ENCODE measurements around the gene CRYL1.

CRYL1 gene, protein sequence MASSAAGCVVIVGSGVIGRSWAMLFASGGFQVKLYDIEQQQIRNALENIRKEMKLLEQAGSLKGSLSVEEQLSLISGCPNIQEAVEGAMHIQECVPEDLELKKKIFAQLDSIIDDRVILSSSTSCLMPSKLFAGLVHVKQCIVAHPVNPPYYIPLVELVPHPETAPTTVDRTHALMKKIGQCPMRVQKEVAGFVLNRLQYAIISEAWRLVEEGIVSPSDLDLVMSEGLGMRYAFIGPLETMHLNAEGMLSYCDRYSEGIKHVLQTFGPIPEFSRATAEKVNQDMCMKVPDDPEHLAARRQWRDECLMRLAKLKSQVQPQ

DNA sequence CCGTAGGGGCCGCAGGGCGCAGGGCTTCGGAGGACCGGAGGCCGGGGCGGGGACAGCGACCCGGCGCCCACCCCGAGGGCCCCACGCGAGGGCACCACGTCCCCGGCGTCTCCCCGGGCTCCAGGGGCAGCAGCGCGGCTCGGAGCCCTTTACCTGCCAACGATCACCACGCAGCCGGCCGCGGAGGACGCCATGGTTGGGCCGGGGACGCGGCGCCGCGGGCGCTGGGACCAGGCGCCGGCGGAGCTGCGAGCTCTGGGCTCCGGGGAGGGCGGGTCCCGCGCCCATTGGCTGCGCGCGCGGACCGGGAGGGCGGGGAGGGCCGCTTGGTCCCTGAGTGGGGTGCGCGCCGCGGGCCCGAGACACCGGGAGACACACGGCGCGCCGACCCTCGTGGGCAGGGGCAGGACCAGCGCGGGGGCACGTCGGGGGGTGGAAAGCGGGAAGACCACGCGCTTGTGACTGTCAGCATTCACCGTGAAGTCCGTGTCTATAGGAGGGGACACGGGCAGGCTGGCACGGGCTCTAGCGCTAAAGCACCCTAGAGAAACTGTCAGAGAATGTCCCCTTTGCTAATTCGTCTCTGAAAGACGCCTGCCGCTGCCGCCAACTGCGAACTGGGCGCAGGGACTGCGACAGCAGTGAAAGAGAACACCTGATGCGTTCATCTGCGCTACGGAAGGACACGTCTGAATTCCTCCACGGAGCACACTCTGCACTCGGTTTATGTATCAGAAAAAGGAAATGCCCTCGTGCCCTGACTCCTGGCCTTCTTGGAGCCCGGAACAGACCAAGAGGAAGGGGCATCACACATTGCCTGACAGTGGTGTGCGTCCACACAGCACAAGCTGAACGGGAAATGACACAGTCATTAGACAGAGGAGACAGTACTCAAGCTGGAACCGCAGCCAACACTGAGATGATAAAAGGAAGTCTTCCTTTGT is at the start of gene CRYL1:
TSS of gene CRYL1 (minus strand) at position 257 of the 944 bp plus-strand sequence. CDS start at position 194, 63 bp downstream.
- peak; percentile 83 for DNase-seq (ENCODE audit: low spot score)

DNA sequence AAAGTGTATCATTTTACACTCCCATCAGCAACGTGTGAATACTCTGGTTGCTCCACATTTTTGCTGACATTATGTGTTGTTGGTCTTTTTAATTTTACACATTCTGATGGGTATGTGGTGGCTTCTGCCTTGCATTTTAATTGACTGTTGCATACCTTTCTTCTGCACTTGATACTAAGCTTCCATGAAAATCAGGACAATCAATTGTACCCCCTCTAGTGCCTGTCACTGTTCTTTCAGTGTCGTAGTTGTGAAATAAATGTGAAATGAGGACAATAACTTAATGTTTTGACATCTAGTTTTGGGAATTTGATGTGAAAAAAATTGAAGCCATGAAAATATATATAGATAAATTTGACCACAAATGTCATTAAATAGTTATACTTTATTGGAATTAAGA is 48.0 kb upstream of the CRYL1 start:
- DNase-seq (ENCODE audit: low spot score), result no peak

DNA sequence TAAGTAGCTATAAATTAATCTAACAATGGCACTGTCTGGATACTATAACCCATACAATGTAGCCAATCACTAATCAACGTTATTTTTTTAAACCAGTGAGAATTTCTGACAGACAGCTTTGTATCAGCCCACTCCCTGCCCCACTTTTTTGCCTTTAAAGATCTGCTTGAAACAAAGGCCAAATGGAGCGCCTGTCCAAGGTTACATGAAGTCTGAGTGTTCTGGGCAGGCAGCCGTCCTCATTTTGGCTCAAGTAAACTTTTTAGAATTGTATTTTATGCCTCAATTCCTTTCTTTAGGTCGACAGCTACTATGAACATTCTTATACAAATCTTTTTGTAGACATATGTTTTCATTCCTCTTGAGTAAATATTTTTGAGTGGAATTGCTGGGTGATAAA is 47.5 kb upstream of the CRYL1 start:
- no peak for DNase-seq (ENCODE audit: low spot score)

DNA sequence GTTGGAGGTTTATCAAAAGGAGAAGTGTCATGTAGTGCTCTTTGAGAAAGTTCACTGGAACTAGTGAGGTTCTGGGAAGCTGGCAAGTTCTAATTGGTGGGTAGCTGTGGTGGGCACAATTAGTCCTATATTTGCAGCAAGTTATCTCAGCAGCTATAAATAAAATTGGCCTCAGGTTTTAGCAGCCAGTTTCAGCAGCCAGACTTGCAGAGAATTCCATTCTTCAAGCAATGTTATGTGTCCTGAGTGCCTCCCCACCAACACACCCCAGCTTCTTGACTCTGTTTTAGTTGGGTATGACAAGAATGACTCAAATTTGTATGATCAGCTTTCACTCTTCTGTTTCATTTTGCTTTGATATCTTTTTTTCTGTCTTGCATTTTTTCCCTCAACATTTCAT is 46.0 kb upstream of the CRYL1 start:
- DNase-seq (ENCODE audit: low spot score), result no peak

DNA sequence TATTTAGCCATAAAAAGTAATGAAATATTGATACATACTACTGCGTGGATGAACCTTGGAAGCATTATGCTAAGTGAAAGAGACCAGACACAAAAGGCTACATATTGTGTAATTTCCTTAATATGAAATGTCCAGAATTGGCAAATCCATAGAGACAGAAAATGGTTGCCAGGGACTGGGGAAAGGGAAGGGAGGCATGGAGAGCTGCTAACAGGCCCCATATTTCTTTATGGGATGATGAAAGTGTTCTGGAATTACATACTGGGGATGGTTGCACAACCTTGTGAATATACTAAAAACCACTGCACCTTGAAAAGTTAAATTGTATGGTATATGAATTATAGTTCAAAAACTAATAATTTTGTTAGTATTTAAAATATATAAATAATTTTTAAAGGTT is 44.9 kb upstream of the CRYL1 start:
- DNase-seq (ENCODE audit: low spot score), result no peak

DNA sequence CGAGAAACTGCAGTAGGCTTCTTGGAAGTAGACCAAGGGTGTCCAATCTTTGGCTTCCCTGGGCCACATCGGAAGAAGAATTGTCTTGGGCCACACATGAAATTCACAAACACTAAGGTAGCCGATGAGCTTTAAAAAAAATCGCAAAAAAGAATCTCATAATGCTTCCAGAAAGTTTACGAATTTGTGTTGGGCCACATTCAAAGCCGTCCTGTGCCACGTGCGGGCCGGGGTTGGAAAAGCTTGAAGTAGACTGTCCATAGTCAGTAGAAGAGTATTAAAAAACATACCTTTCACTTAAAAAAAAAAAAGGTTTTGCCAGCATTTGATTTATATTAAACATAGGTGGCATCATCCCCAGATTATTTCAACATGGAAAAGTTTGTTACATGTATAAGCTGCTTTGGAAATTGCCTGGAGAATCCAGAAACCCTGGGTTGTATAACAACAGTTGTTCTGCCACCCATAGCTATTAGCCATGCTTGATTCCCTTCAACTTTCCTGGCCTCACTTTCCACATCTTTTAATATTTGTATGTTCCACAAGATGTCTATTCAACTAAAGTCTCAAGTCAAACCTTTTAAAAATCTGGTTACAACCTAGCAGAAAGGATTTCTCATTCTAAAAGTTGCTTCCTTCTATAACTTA is 42.3 kb upstream of the CRYL1 start:
- no peak for DNase-seq (ENCODE audit: low spot score)

DNA sequence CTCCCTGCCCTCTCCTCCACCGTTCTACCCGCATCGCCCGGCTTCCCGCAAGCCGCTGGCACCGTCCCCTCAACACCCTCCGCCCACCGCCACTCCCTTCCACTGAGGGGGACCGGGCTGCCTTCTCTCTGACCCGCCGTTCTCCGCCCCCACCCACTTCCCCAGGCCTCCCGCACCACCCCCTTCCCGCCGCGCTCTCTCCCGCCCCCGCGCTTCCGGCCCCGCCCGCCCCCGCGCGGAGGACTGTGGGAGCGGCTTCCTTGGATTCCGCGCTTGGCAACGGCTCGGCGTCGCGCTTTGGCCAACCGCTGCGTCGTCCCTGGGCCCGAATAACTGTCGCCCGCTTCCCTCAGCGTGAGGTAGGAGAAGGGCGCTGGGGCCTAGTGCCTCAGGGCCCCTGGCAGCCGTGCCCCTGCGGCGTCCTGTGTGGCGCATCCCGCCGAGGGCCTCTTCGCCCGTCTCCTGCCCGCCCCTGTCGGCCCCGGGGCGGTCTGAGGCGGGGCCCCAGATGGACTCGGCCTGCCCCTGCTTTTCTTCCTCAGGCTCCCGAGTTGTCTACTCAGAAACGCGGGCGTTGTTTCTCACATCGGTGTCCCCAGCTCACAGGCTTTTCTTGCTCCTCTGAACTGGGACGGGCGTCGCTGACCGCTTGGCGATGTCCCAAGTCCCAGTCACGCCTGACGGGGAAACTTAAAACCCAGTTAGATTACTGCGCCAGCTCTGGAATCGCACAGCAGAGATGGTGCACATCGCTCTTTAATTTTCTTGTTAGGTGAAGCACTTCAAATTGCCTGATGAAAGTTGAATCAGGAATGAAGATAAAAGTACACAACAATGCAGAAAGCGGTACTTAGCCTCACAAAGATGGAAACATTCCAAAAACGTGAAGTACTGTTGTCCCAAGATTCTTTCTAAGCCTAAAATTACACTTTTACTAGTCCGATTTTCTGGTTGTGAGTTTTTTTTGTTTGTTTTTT is 41.5 kb upstream of the CRYL1 start, which contains the start of gene IFT88:
TSS of gene IFT88 (plus strand) at position 260 of the 977 bp plus-strand sequence. CDS start 7,229 bp downstream, outside the sequence.
- DNase-seq (ENCODE audit: low spot score), result peak; percentile 93

DNA sequence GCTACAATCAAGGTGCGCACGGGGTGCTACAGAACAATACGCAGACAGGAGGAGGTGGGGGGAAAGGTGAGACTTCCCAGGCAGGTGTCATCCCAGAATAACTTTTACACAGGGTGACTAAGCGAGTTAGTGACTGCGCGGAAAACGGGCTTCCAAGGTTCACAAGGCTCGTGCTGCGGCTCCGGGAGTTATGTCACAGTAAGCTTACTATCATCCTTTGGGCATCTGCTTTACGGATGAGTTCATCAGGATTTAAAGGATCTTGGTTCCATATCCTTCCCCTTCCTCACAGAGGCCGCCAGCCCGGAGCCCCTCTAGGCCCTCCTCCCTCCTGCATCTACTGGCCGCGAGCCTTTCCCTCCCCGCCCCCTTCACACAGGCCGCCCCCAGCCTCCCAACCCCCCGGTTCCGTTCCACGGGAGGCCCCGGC is 40.8 kb upstream of the CRYL1 start:
- peak; percentile 94 for DNase-seq (ENCODE audit: low spot score)

DNA sequence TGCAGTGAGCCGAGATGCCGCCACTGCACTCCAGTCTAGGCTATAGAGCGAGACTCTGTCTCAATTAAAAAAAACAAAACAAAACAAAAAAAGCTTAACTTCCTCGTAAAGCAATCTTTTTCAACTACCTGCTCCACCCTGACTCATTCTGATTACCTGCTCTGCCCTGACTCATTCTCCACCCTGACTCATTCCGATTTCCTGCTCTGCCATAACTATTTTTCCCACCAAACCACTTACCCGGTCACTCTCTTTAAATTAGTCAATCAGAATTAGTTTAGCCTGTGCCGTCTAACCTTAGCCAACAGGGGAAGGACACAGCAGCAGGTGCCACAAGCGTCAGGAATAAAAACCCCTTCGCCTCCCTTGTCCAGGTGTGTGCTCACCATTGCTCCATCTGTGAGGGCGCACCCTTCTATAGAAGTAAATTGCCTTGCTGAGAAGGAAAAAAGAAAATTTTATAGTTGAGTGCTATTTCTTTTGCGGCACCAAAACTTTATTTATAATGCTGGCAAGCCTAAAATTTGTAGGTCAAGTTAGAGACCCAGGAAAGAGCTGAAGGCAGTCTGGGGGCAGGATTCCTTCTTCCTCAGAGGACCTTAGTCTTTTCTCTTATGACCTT is 39.6 kb upstream of the CRYL1 start:
- DNase-seq (ENCODE audit: low spot score), result no peak

DNA sequence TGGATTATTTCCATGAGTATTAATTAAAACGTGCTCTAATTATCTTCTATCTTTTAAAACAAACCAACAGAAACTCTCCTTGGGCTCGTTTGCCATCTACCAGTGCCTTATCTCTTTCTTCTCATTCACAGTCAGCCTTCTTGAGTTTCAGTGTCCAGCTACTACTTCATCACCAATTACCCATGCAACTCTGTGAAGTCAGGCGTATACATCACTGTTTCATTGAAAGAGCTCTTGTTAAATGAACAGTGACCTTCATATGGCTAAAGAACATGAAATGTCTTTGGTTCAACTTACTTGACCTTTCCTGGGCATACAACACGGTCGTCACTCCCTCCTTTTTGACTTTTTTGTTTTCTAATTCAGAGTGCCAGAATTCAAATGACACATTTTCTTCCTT is 36.1 kb upstream of the CRYL1 start:
- no peak for DNase-seq (ENCODE audit: low spot score)

DNA sequence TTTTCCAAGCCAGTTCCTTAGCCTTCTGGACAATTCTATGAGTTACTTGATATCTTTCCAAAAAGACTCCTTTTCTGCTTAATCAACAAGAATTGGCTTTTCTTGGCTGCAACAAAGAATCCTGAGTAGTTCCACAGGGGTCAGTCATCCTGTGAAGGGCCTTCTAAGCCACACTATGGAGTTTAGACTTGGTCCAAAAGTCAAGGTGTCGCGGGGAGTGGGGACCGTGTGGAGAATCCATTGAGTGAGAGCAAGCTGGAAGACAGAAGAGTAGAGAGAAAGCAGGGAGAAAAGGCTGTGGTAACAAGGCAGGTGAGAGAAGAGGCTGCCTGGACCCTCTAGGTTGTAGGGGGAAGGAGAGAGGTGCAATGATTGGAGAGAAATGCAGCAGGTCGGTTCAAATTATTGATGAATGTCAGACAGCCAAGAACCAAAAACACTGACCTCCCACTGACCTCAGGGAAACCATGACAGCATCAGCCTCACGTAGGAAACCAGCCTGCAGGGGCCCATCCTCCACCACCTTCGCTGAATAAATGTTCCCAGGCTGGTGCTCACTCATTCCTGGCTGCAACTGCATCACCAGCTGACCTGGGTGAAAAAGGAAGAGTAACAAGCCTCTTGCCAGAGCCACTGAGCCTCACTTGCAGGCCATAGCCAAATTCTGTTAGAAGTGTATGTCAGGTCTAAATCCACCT is 34.2 kb upstream of the CRYL1 start:
- no peak for DNase-seq (ENCODE audit: low spot score)

DNA sequence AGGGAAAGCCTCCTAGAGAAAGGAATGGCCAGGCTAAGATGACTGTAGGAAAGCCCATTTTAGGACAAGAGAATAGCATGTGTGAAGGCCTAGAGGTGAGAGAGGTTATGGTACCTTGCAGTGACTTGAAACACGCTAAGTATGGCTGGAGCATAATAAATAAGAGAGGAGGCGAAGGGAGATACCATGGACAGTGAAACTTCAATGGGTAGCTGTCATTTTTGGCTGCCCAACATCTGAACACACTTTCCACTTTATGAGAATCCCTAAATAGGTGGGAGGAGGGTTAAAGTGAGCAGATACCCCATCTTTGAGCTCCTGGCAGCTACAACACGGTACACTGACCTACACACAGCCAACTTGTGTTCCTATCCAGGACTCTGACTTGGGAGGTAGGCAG is 33.3 kb upstream of the CRYL1 start:
- DNase-seq (ENCODE audit: low spot score), result no peak

DNA sequence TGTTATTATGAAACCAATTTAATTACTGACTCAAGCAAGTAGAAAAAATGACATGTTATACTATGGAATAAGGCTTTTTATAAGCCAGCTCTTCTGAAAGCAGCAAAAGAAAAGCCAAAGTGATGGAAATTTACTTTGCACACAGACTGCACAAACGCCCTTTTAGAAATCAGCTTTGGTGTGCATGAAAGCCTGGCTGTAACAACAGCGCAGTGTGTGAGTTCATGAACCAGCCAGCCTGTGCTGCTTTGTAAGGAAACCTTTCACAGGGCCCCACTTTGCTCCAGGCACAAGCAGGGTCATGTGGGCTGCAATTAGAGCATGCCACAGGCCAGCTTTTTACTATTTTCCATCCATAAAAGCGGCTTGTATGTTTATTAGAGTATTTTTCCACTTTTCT is 27.7 kb upstream of the CRYL1 start:
- DNase-seq (ENCODE audit: low spot score), result no peak

DNA sequence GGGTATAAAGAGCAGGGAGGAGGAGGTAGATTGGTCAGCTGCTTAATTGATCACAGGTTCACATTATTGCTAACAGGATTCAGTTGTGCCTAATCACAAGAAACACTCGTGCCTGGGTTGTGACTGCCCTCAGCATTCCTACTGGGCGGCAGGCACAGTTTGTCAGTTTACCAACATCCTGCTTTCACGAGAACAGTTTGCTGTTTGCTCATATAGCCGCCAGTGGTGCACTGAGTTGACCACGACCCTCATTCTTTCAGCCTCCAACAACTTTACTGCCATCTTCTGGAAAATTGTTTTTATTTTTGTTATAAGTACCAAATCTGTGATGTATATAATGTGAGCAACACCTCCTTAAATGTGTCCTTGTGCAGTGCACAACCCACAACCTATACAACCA is 25.1 kb upstream of the CRYL1 start:
- no peak for DNase-seq (ENCODE audit: low spot score)

DNA sequence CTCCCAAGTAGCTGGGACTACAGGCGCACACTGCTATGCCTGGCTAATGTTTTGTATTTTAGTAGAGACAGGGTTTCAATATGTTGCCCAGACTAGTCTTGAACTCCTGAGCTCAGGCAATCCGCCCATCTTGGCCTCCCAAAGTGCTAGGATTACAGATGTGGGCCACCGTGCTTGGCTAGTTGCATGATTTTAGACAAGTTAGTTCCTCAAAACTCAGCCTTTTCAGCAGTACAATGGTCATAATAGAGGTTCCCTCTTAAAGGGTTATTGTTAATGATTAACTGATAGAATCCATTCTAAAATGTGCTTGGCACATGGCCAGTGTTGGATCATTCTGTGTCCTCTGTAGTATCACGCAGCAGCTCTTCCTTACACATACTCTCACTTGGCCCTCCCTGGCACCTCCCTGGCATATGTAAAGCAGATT is 21.8 kb upstream of the CRYL1 start:
- DNase-seq (ENCODE audit: low spot score), result peak; percentile 76

DNA sequence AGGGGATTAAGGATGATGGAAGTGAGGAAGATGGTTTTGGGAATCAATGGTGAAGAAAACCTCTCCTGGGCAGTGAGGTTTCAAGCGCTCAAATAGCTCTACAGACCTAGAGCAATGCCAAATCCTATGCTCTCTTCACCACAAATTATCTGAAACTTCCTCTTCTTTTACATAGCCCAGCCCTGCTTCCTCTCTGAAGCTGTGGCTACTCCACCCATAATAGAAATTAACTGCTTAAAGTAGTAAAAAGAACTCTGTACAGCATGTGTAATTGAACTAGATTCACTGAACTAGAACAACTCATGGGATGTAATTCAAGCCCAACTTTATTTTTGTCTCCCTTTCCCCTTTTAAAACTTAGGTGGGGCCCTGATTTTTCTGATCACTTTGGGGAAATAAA is 20.9 kb upstream of the CRYL1 start:
- no peak for DNase-seq (ENCODE audit: low spot score)

DNA sequence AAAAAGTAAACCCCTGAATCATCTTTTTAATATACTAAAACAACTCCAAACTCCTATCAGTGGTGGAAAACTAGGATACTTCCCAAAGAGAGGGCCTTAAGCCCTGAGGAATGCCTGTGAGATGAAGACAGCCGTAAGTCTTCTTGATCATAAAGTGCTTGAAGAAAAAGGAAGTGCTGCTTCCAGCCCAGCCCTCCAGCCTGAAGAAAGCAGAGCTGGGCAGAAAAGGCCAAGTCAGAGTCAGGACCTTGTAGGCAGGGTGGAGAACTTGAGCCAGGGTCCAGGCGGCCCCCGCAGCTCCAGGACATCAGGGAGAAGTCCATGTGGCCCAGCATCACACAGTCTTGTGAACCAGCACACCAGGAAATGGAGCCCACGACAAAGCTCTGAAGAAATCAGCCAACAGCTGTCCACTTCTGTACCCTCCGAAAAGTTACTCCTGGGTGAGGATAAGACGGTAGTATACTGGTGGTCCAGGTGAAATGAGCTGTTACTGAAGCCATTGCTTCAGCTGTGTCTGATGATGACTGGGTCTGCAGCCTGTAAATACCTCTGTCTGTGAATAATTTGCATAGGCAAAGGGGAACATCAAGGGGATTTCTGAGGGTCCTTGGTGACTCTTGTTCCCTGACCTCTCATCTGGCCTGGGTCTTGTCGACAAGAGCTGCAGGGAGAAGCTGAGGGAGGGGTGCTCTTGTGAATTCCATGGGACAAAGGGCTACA is 18.7 kb upstream of the CRYL1 start:
- no peak for DNase-seq (ENCODE audit: low spot score)

DNA sequence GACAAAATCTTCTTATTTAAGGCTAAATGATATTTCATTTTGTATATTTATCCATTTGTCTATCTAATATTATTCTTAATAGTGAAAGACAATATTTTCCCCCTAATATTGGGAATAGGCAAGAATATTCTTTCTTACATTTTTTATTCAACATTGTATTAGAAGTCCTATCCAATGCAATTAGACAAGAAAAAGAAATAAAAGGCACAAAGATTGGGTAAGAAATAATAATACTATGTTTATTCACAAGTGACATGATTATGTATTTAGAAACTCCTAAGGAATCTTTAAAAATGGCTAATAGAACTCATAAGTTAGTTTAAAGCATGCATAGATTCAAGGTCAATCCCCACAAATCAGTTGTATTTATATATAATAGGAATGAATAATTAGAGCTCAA is 11.3 kb upstream of the CRYL1 start:
- DNase-seq (ENCODE audit: low spot score), result no peak

DNA sequence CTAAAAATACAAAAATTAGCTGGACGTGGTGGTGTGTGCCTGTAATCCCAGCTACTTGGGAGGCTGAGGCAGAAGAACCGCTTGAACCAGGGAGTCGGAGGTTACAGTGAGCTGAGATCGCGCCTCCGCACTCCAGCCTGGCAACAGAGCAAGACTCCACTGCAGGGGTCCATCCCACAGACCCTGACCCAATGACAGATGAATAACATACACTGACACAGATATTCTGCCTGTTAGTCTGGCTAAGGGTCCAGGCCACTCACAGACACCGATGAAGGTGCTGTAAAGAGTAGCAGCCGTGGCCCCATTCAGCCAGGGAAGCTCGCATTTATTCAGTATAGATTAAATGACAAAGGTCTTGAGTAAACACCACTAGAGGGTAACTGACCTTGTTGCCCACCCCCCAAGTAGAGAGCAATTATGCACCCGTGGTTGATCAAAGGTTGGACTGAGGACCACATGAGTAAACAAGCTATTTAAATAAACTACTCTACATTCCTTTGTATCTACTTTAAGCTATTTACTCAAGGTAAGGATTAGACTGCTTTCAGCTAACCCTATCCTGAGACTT is 8.5 kb upstream of the CRYL1 start:
- no peak for DNase-seq (ENCODE audit: low spot score)

Data from SW480 (cell line).